OCI-LY7 (cell line): ENCODE data around the gene SEPTIN10.

Experiments
- EZH2phosphoT487 ChIP-seq: fragments of 200-600 bp; sonication (generic); IDR thresholded peaks from 2 replicates; pipeline ENCODE4 v1.6.1; 2018; ENCODE audit warnings: low read depth, borderline replicate concordance, mild to moderate bottlenecking, mixed run types, antibody characterized with exemption, low read length, moderate library complexity, mixed read lengths
- TF ChIP-seq, protein P1 (sequence below): fragments of 200-600 bp; sonication (generic); conservative IDR thresholded peaks from 2 replicates; pipeline ENCODE4 v1.5.1; 2014; ENCODE audit warnings: mild to moderate bottlenecking, antibody characterized with exemption, low read length, moderate library complexity, mixed read lengths

DNA sequence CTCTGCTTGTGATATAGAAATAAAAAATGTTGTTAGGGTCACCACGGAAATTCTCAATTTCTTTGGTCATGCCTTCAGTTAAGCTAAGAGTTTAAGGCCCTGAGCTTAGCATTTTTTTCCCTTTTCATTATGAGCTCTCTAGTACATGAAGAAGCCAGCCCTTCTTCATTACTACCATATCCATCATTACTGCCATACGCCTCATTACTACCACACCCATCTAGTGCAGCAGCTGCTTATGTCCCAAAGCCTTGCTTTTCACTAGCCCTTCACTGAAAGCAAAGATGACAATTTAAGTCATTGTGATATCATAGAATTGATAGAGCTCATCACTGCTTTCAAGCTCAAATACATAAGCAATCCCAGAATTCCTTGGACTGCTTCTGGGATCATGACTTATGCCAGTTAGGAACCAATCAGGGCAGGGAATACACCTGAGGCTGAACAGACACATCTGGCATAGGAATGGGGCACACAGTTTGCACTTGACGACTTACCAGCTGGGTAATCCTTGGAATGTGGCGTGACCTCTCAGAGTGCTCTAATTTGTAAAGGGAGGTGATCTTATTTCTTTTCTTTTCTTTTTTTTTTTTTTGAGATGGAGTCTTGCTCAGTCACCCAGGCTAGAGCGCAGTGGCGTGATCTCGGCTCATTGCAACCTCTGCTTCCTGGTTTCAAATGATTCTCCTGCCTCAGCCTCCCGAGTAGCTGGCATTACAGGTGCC is 40.7 kb upstream of the SEPTIN10 start:
- TF ChIP-seq, protein P1, sequence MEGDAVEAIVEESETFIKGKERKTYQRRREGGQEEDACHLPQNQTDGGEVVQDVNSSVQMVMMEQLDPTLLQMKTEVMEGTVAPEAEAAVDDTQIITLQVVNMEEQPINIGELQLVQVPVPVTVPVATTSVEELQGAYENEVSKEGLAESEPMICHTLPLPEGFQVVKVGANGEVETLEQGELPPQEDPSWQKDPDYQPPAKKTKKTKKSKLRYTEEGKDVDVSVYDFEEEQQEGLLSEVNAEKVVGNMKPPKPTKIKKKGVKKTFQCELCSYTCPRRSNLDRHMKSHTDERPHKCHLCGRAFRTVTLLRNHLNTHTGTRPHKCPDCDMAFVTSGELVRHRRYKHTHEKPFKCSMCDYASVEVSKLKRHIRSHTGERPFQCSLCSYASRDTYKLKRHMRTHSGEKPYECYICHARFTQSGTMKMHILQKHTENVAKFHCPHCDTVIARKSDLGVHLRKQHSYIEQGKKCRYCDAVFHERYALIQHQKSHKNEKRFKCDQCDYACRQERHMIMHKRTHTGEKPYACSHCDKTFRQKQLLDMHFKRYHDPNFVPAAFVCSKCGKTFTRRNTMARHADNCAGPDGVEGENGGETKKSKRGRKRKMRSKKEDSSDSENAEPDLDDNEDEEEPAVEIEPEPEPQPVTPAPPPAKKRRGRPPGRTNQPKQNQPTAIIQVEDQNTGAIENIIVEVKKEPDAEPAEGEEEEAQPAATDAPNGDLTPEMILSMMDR = no peak
- TF ChIP-seq EZH2phosphoT487 = no peak
